GM23338 (cell line): Measurements from ENCODE around the gene CNTNAP4. TPM values are rescaled to one million over a fixed set of nuclear protein-coding genes. Genes with fewer than 3 reads are reported as not detected.

Experiments
- ATAC-seq: fragments of 200-7000 bp; cut with Tn5 transposase; 3 replicates; pipeline ENCODE4 v1.9.1; 2020
- DNase-seq: peaks from one replicate; pipeline ENCODE4 v3.0.0-alpha.2; 2015; ENCODE audit warnings: low spot score
- H2AFZ ChIP-seq: fragments of 200-600 bp; sonication (generic); 2 replicates; pipeline ENCODE4 v1.8.0; 2016; ENCODE audit warnings: antibody characterized with exemption, mild to moderate bottlenecking, moderate library complexity
- H3F3A ChIP-seq: fragments of 200-600 bp; sonication (generic); replicated peaks from 2 replicates; pipeline ENCODE4 v1.8.0; 2017; ENCODE audit warnings: antibody characterized with exemption, mixed run types, low read depth
- H3K27ac ChIP-seq: fragments of 200-600 bp; sonication (generic); 2 replicates; pipeline ENCODE4 v1.6.1; 2016; ENCODE audit warnings: low read depth
- H3K27me3 ChIP-seq: fragments of 200-600 bp; sonication (generic); 2 replicates; pipeline ENCODE4 v1.8.0; 2016; ENCODE audit warnings: mild to moderate bottlenecking, mixed run types, moderate library complexity; ENCODE audit not compliant: insufficient read depth
- H3K36me3 ChIP-seq: fragments of 200-600 bp; sonication (generic); 2 replicates; pipeline ENCODE4 v1.8.0; 2016; ENCODE audit warnings: mild to moderate bottlenecking; ENCODE audit not compliant: insufficient read depth
- H3K4me1 ChIP-seq: fragments of 200-600 bp; sonication (generic); 2 replicates; pipeline ENCODE4 v1.8.0; 2016; ENCODE audit warnings: mild to moderate bottlenecking, moderate library complexity; ENCODE audit not compliant: insufficient read depth
- H3K4me2 ChIP-seq: fragments of 200-600 bp; sonication (generic); 2 replicates; pipeline ENCODE4 v1.7.1; 2017; ENCODE audit warnings: mixed run types
- H3K4me3 ChIP-seq: fragments of 200-600 bp; sonication (generic); 2 replicates; pipeline ENCODE4 v1.6.1; 2016; ENCODE audit warnings: mixed run types
- H3K79me2 ChIP-seq: fragments of 200-600 bp; sonication (generic); replicated peaks from 2 replicates; pipeline ENCODE4 v1.8.0; 2017; ENCODE audit warnings: mild to moderate bottlenecking; ENCODE audit not compliant: insufficient read depth
- H3K9me2 ChIP-seq: fragments of 200-600 bp; sonication (generic); 2 replicates; pipeline ENCODE4 v1.8.0; 2017; ENCODE audit not compliant: insufficient read depth
- H4K20me1 ChIP-seq: fragments of 200-600 bp; sonication (generic); replicated peaks from 2 replicates; pipeline ENCODE4 v1.8.0; 2017; ENCODE audit warnings: mild to moderate bottlenecking; ENCODE audit not compliant: insufficient read depth
- H3K27ac Mint-ChIP-seq: 2 replicates; pipeline ENCODE4 v1.8.0; 2020; ENCODE audit warnings: inconsistent platforms, mild to moderate bottlenecking, moderate library complexity, mixed read lengths
- H3K27me3 Mint-ChIP-seq: 3 replicates; pipeline ENCODE4 v1.8.0; 2022; ENCODE audit warnings: low read depth, mild to moderate bottlenecking, moderate library complexity, mixed read lengths, inconsistent platforms; ENCODE audit not compliant: insufficient read depth, poor library complexity
- H3K36me3 Mint-ChIP-seq: 3 replicates; pipeline ENCODE4 v1.8.0; 2021; ENCODE audit warnings: low read depth, mild to moderate bottlenecking, inconsistent platforms, moderate library complexity, mixed read lengths
- H3K4me1 Mint-ChIP-seq: 3 replicates; pipeline ENCODE4 v1.8.0; 2020; ENCODE audit warnings: mild to moderate bottlenecking, inconsistent platforms, mixed read lengths
- H3K4me3 Mint-ChIP-seq: 3 replicates; pipeline ENCODE4 v1.8.0; 2021; ENCODE audit warnings: moderate library complexity, mild to moderate bottlenecking, inconsistent platforms, mixed read lengths
- H3K9me3 Mint-ChIP-seq: 3 replicates; pipeline ENCODE4 v1.8.0; 2020; ENCODE audit warnings: moderate library complexity, mild to moderate bottlenecking, inconsistent platforms, mixed read lengths
- CREB1 ChIP-seq: fragments of 250-450 bp; sonication (Bioruptor Pico); IDR thresholded peaks from 2 replicates; pipeline ENCODE4 v1.5.0; 2020; ENCODE audit warnings: low read depth, mild to moderate bottlenecking, moderate library complexity
- EZH2phosphoT487 ChIP-seq: fragments of 200-600 bp; sonication (generic); IDR thresholded peaks from one replicate; pipeline ENCODE4 v1.8.1; 2018; ENCODE audit warnings: antibody characterized with exemption; ENCODE audit not compliant: unreplicated experiment
- ZNF462 ChIP-seq: fragments of 250-450 bp; sonication (Bioruptor Pico); IDR thresholded peaks from 2 replicates; pipeline ENCODE4 v1.5.0; 2020; ENCODE audit warnings: mild to moderate bottlenecking, moderate library complexity
- polyA plus RNA-seq: library from polyadenylated mRNA; unstranded; fragments of >200 nt; fragmentation: Nextera tagmentation; extraction: Ambion mirVana; gene quantifications from 2 replicates; pipeline ENCODE4 v1.2.1, GENCODE V29; 2016
- total RNA-seq: library from RNA; depleted of rRNA; stranded (reverse); fragments of >200 nt; shearing (Covaris generic); gene quantifications from 2 replicates; pipeline ENCODE4 v1.2.3, GENCODE V29; 2014
- TF ChIP-seq, protein P1 (sequence below): IDR thresholded peaks from 2 replicates; pipeline ENCODE4 v1.6.1; 2016; ENCODE audit warnings: antibody characterized with exemption

The CNTNAP4 gene
- total and polyA plus RNA-seq, 2 experiments from 2014 or later, result not detected

DNA sequence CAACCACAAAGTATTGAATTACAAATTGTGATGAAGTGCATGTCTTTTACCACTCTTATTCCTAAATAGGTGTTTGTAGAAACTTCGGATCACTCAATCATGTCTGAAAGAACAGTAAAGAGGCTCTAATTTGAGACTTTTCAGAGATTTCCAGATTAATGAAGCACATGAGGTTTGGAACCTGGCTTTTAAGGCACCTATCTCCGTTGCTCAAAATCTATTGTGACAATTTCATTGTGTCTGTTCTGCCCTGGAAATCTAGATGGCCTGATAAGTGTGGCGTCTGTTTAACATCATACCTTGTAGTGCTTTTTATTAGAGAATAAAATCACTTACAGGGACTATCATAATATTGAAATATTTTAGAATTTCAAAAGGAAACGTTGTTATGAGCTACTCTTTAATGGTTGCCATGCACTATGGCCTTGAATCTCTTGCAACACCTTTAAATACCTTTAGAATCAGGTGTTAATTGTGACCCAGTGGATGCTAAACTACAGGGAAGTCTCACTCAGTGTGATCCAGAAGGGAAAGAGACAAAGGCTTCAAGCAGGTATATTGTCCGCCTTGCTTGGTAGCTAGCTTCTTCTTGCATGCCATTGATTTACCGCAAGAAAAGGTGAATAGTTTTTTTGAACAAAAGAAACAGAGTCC is 210.3 kb downstream of the CNTNAP4 start (continued):
- TF ChIP-seq ZNF462 (CRISPR knock-in tag), result no peak

GRCh38 chr16:76488065-76488417 is 210.8 kb downstream of the CNTNAP4 start:
- H3K27me3 Mint-ChIP-seq, result no peaks in the 10 kb centered on the region
- Histone ChIP-seq H2AFZ (no peak overlapping the region), H3K9me2 (no peaks in the 10 kb centered on the region), H3K79me2 (no peaks in the 10 kb centered on the region), H3K36me3 (no peaks in the 10 kb centered on the region), H3F3A (no peaks in the 10 kb centered on the region), H4K20me1 (no peaks in the 10 kb centered on the region), H3K27me3 (no peaks in the 10 kb centered on the region), H3K4me3 (no peak overlapping the region), H3K27ac (no peak overlapping the region), H3K4me2 (no peak overlapping the region), H3K4me1 (peaks cover 7% of the 10 kb centered on the region; the same call in 1 of the 2 replicates)
- H3K9me3 Mint-ChIP-seq, result peaks cover 90% of the 10 kb centered on the region
- DNase-seq (no peak), ATAC-seq (no peak)
- H3K36me3 Mint-ChIP-seq, result peaks cover 3% of the 10 kb centered on the region; the same call in 1 of the 3 replicates
- H3K4me1 Mint-ChIP-seq, result no peaks in the 10 kb centered on the region
- no peak overlapping the region for H3K4me3 Mint-ChIP-seq
- no peak overlapping the region for H3K27ac Mint-ChIP-seq
- TF ChIP-seq EZH2phosphoT487 (no peak), CREB1 (CRISPR knock-in tag) (no peak), ZNF462 (CRISPR knock-in tag) (no peak)
- TF ChIP-seq, protein P1, sequence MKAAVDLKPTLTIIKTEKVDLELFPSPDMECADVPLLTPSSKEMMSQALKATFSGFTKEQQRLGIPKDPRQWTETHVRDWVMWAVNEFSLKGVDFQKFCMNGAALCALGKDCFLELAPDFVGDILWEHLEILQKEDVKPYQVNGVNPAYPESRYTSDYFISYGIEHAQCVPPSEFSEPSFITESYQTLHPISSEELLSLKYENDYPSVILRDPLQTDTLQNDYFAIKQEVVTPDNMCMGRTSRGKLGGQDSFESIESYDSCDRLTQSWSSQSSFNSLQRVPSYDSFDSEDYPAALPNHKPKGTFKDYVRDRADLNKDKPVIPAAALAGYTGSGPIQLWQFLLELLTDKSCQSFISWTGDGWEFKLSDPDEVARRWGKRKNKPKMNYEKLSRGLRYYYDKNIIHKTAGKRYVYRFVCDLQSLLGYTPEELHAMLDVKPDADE, result no peak
